LNCaP clone FGC (cell line): Measurements from ENCODE around the gene KRTAP5-1.

Experiments
- DNase-seq: peaks from one replicate; pipeline ENCODE4 v3.0.0-alpha.2; 2011; ENCODE audit warnings: low read depth
- H3K4me3 ChIP-seq: 2 replicates; pipeline ENCODE4 v1.5.1; 2011; ENCODE audit warnings: mild to moderate bottlenecking, low read depth, low read length, control low read depth
- CTCF ChIP-seq: IDR thresholded peaks from 2 replicates; pipeline ENCODE4 v1.5.1; 2012; ENCODE audit warnings: mild to moderate bottlenecking; ENCODE audit not compliant: control insufficient read depth, insufficient read depth; ENCODE audit errors: extremely low read depth

The KRTAP5-1 gene

GRCh38 chr11:1561266-1561665, 23.8 kb downstream of the KRTAP5-1 start:
- no peak for DNase-seq
- H3K4me3 ChIP-seq: no peak overlapping the region
- no peak for TF ChIP-seq CTCF

GRCh38 chr11:1560649-1561251, 24.3 kb downstream of the KRTAP5-1 start:
- 0 out of 2 replicates have a peak, but pooled peaks have one; percentile 10 for TF ChIP-seq CTCF
- no peak overlapping the region for H3K4me3 ChIP-seq
- DNase-seq: no peak

DNA sequence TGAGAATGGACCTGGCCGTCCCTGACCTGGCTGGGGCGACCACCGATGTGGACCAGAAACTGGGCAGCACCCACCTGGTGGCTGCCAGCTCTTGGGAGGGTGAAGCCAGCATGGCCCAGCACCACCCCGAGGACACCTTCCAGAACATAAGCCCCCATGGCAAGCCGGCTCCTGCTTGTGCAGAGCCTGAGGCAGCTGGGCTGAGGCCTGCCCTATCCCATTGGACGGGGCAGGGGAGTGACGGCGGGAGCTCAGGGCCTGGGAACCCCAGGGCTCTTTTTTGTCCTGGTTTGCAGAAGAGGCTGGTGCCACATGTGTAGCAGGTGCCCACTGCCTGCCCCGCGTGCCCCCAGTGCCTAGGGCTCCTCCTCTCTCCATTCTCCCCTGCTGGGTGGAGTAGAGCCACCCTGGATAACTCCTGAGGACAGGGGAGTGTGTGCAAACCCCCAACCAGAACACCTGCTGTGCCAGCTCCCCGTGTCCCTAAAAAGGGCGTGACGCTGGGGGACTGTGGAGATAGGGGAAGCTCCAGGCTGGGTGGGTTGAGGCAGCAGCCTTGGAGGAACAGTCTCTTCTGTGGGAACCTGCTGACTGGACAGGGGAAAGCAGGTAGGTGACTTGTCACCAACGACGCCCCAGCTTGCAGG, 25.0 kb downstream of the KRTAP5-1 start:
- TF ChIP-seq CTCF: no peak
- H3K4me3 ChIP-seq: no peak overlapping the region
- no peak for DNase-seq

GRCh38 chr11:1559111-1559951, 25.8 kb downstream of the KRTAP5-1 start:
- peak; percentile 94 for DNase-seq
- H3K4me3 ChIP-seq: peak overlapping the region; percentile 51
- TF ChIP-seq CTCF: no peak

DNA sequence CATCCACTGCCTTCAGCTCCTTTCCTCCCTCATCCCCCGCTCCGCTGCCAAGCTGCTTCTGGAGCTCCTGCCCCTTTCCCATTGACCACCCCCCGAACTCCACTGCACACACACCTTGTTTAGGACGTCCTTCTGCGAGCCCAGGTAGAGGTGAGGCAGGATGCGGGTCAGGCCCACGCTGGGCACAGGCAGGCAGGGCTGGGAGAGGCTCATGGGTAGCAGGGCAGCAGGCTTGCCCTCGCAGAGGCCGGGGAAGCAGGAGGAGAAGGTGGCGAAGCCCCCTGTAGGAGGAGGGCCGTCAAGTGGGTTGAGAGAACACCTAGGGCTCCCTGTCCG, 26.3 kb downstream of the KRTAP5-1 start:
- H3K4me3 ChIP-seq: peak overlapping the region; percentile 51
- no peak for TF ChIP-seq CTCF
- no peak for DNase-seq

DNA sequence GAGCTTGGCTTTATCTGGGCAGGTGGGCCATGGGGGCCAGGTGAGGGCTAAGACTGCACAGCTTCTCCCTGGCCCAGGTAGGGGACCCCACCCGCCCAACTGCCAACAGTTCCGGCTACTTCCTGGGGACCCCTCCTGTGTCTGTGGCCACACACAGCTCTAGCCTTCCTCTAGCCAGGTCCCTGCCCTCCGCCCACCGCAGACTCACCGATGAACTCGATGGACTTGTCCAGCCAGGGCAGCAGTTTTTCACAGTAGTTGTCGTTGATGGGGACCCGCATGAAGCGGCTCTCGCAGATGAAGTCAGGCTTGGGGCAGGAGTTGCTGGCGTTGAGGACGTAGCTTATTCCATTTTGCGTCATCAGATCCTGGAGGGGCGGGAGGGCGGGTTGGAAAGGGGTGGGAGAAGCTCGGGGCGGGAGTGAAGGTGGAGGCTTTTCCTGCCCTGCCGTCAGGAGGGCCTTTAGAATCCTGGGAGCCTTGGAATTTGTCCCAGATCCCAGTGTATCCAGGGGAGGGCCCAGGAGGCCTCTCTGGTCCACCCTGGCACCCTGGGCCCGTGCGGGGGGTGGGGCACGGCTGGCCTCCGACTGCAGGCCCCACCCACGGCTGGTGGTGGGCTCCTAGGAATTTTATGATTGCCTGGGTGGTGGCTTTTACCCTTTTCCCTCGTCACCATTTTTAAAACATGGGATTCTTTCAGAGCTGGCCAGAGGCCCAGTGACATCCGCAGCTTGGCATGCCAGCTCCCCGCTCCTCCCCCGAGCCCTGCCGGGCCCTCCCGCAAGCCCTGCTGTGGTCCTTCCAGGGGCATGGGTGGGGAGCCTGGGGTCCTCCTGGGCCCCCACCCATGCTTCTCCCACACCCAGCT, 26.9 kb downstream of the KRTAP5-1 start:
- DNase-seq: peak; percentile 63
- no peak for TF ChIP-seq CTCF
- peak overlapping the region; percentile 51 for H3K4me3 ChIP-seq
